ENCODE data around the gene ADCY9. TPM values are rescaled to one million over a fixed set of nuclear protein-coding genes. Genes with fewer than 3 reads are reported as not detected.

ADCY9 gene
- polyA plus RNA-seq, 1 donor (not counting 4 experiments of a cell fraction or from before 2014, with no cell fraction given): 3.0 TPM

DNA sequence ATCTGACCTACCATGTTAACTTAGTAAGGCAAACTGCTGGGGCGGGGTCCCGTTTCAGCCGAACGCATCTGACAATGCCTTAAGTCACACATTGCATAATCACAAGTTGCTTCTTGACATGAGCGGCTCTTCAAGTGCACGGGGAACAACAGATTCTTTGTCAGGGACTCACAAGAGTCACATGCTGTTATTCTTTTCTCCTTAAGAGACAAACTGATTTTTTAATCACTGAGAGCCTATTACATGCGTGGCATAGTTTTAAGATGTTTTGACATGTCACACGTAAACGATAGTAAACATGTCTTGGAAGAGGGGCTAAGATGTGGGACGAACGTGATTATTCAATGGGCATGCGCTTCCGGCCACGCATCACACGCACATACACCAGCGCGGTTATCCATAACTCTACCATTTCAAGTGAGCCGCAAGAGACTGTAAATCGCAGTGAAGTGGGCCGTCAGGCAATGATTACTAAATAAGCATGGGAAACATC is 63.4 kb downstream of the ADCY9 start:
- no peaks in the 10 kb centered on the region for H3K9me1 ChIP-seq (ENCODE audit: control insufficient read depth, extremely low read depth, insufficient read depth, low read length)
- H3K9ac ChIP-seq (ENCODE audit: control insufficient read depth, extremely low read depth, insufficient read depth, low read length): peak overlapping the region; percentile 59
- H3K27ac ChIP-seq (ENCODE audit: control insufficient read depth, insufficient read depth, low read length): peak overlapping the region; percentile 29
- peak; percentile 54 for DNase-seq (ENCODE audit: low read depth, low spot score)
- H2AFZ ChIP-seq (ENCODE audit: control insufficient read depth, low read length): no peak overlapping the region
- no peaks in the 10 kb centered on the region for H3K36me3 ChIP-seq (ENCODE audit: control insufficient read depth in 2 of 2, extremely low read depth in 1 of 2, insufficient read depth in 2 of 2, low read length in 2 of 2)
- peaks cover 35% of the 10 kb centered on the region for H3K4me1 ChIP-seq (ENCODE audit: control insufficient read depth, extremely low read depth, insufficient read depth, low read length)
- no peak for TF ChIP-seq EZH2 (IDR thresholded peaks at IDR 0.05; ENCODE audit: low read length)
- TF ChIP-seq, protein P1, sequence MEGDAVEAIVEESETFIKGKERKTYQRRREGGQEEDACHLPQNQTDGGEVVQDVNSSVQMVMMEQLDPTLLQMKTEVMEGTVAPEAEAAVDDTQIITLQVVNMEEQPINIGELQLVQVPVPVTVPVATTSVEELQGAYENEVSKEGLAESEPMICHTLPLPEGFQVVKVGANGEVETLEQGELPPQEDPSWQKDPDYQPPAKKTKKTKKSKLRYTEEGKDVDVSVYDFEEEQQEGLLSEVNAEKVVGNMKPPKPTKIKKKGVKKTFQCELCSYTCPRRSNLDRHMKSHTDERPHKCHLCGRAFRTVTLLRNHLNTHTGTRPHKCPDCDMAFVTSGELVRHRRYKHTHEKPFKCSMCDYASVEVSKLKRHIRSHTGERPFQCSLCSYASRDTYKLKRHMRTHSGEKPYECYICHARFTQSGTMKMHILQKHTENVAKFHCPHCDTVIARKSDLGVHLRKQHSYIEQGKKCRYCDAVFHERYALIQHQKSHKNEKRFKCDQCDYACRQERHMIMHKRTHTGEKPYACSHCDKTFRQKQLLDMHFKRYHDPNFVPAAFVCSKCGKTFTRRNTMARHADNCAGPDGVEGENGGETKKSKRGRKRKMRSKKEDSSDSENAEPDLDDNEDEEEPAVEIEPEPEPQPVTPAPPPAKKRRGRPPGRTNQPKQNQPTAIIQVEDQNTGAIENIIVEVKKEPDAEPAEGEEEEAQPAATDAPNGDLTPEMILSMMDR (optimal IDR thresholded peaks at IDR 0.05 in 1 of 3, IDR thresholded peaks at IDR 0.05 in 1 of 3, conservative IDR thresholded peaks at IDR 0.05 in 1 of 3; ENCODE audit: extremely low read depth in 1 of 3, insufficient read depth in 2 of 3, low read length in 3 of 3): no peak
- no peaks in the 10 kb centered on the region for H3K79me2 ChIP-seq (ENCODE audit: control insufficient read depth, insufficient read depth, low read length)
- no peaks in the 10 kb centered on the region for H4K20me1 ChIP-seq (ENCODE audit: control insufficient read depth, extremely low read depth, insufficient read depth, low read length)
- H3K9me3 ChIP-seq (ENCODE audit: control insufficient read depth, low read depth, low read length): no peaks in the 10 kb centered on the region
- dilution Hi-C loops (cut with MboI; ENCODE audit: extremely low pct_ligation_motif_present, low sequenced_read_pairs): no loop called here
- H3K27me3 ChIP-seq (ENCODE audit: control insufficient read depth, extremely low read depth, insufficient read depth, low read length): no peaks in the 10 kb centered on the region
- peak overlapping the region; percentile 30 for H3K4me2 ChIP-seq (ENCODE audit: control insufficient read depth, extremely low read depth, insufficient read depth, low read depth, low read length)
- peak overlapping the region in 1 of 3 experiments; percentile 26 for H3K4me3 ChIP-seq (ENCODE audit: control insufficient read depth in 2 of 3, extremely low read depth in 1 of 3, insufficient read depth in 2 of 3, low read depth in 1 of 3, low read length in 3 of 3)
- FAIRE-seq: peak; percentile 29

DNA sequence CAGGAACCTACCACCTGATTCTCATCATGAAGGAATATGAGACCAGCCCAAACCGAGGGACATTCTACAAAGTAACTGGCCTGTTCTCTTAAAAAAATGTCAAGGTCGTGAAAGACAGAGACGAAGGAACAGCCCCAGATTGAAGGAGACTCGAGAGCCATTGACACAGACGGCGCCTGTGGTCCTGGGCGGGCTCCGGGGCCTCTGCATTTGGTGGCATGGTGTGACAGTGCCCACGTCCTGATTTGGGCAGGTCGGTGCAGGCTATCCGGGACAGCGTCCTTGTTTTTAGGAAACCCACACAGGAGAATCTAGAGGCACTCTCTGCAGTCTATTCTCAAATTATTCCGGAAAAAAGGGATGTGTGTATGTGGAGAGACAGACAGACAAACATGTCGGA is 64.1 kb downstream of the ADCY9 start:
- peak; percentile 36 for FAIRE-seq
- no peak overlapping the region for H2AFZ ChIP-seq (ENCODE audit: control insufficient read depth, low read length)
- H3K9ac ChIP-seq (ENCODE audit: control insufficient read depth, extremely low read depth, insufficient read depth, low read length): no peak overlapping the region
- H3K9me1 ChIP-seq (ENCODE audit: control insufficient read depth, extremely low read depth, insufficient read depth, low read length): no peaks in the 10 kb centered on the region
- dilution Hi-C loops (cut with MboI; ENCODE audit: extremely low pct_ligation_motif_present, low sequenced_read_pairs): no loop called here
- no peaks in the 10 kb centered on the region for H3K36me3 ChIP-seq (ENCODE audit: control insufficient read depth in 2 of 2, extremely low read depth in 1 of 2, insufficient read depth in 2 of 2, low read length in 2 of 2)
- no peak for TF ChIP-seq EZH2 (IDR thresholded peaks at IDR 0.05; ENCODE audit: low read length)
- TF ChIP-seq, protein P1 (optimal IDR thresholded peaks at IDR 0.05 in 1 of 3, IDR thresholded peaks at IDR 0.05 in 1 of 3, conservative IDR thresholded peaks at IDR 0.05 in 1 of 3; ENCODE audit: extremely low read depth in 1 of 3, insufficient read depth in 2 of 3, low read length in 3 of 3): no peak
- H3K4me3 ChIP-seq (ENCODE audit: control insufficient read depth in 2 of 3, extremely low read depth in 1 of 3, insufficient read depth in 2 of 3, low read depth in 1 of 3, low read length in 3 of 3): no peak overlapping the region
- no peaks in the 10 kb centered on the region for H4K20me1 ChIP-seq (ENCODE audit: control insufficient read depth, extremely low read depth, insufficient read depth, low read length)
- no peaks in the 10 kb centered on the region for H3K79me2 ChIP-seq (ENCODE audit: control insufficient read depth, insufficient read depth, low read length)
- H3K4me1 ChIP-seq (ENCODE audit: control insufficient read depth, extremely low read depth, insufficient read depth, low read length): peaks cover 35% of the 10 kb centered on the region
- H3K9me3 ChIP-seq (ENCODE audit: control insufficient read depth, low read depth, low read length): no peaks in the 10 kb centered on the region
- no peaks in the 10 kb centered on the region for H3K27me3 ChIP-seq (ENCODE audit: control insufficient read depth, extremely low read depth, insufficient read depth, low read length)
- no peak for DNase-seq (ENCODE audit: low read depth, low spot score)
- peak overlapping the region; percentile 39 for H3K4me2 ChIP-seq (ENCODE audit: control insufficient read depth, extremely low read depth, insufficient read depth, low read depth, low read length)
- no peak overlapping the region for H3K27ac ChIP-seq (ENCODE audit: control insufficient read depth, insufficient read depth, low read length)
